SK-N-SH (cell line): ENCODE measurements around the gene MTREX.
A peak's percentile ranks its signal among the peaks of the same experiment; 100 is the strongest.

Experiments
- CHD2 ChIP-seq: fragments of 150-350 bp; IDR thresholded peaks from 2 replicates; pipeline ENCODE4 v1.6.1; 2018; ENCODE audit warnings: low read length; ENCODE audit not compliant: partially characterized antibody
- EZH2phosphoT487 ChIP-seq: fragments of 200-600 bp; sonication (generic); IDR thresholded peaks from 2 replicates; pipeline ENCODE4 v1.6.1; 2017; ENCODE audit warnings: low read depth, mixed run types, mild to moderate bottlenecking, antibody characterized with exemption, moderate library complexity, borderline replicate concordance
- MAX ChIP-seq: IDR thresholded peaks from 2 replicates; pipeline ENCODE4 v1.4.0; 2012; ENCODE audit warnings: low read depth
- POLR2AphosphoS5 ChIP-seq: IDR thresholded peaks from 2 replicates; pipeline ENCODE4 v1.6.1; 2012; ENCODE audit warnings: low read depth, low read length
- RAD21 ChIP-seq: IDR thresholded peaks from 2 replicates; pipeline ENCODE4 v1.6.1; 2012; ENCODE audit warnings: mild to moderate bottlenecking, low read length
- REST ChIP-seq: IDR thresholded peaks from 2 replicates; pipeline ENCODE4 v1.6.1; 2012; ENCODE audit warnings: mild to moderate bottlenecking, low read depth, low read length, moderate library complexity
- TAF1 ChIP-seq: IDR thresholded peaks from 2 replicates; pipeline ENCODE4 v1.6.1; 2012; ENCODE audit warnings: low read depth, mild to moderate bottlenecking, low read length, moderate library complexity, borderline replicate concordance
- TCF12 ChIP-seq: IDR thresholded peaks from 2 replicates; pipeline ENCODE4 v1.4.0; 2012
- TF ChIP-seq, protein P1 (sequence below): fragments of 200-600 bp; sonication (generic); IDR thresholded peaks from 2 replicates; pipeline ENCODE4 v1.6.1; 2017; ENCODE audit warnings: antibody characterized with exemption, mild to moderate bottlenecking, moderate library complexity

- TF ChIP-seq TAF1 (no peak), EZH2phosphoT487 (no peak), REST (no peak), RAD21 (peak; percentile 79), CHD2 (no peak), POLR2AphosphoS5 (no peak), MAX (no peak), TCF12 (no peak)
- TF ChIP-seq, protein P1, sequence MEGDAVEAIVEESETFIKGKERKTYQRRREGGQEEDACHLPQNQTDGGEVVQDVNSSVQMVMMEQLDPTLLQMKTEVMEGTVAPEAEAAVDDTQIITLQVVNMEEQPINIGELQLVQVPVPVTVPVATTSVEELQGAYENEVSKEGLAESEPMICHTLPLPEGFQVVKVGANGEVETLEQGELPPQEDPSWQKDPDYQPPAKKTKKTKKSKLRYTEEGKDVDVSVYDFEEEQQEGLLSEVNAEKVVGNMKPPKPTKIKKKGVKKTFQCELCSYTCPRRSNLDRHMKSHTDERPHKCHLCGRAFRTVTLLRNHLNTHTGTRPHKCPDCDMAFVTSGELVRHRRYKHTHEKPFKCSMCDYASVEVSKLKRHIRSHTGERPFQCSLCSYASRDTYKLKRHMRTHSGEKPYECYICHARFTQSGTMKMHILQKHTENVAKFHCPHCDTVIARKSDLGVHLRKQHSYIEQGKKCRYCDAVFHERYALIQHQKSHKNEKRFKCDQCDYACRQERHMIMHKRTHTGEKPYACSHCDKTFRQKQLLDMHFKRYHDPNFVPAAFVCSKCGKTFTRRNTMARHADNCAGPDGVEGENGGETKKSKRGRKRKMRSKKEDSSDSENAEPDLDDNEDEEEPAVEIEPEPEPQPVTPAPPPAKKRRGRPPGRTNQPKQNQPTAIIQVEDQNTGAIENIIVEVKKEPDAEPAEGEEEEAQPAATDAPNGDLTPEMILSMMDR, result peak; percentile 87
These were observed 99.4 kb downstream of the MTREX start for GRCh38 chr5:55407059-55407684.
